ENCODE results near the gene NFE2L1. TPM values are rescaled to one million over a fixed set of nuclear protein-coding genes. Genes with fewer than 3 reads are reported as not detected.

Gene NFE2L1
- total and polyA plus RNA-seq, 9 of the 15 experiments (the other 6 are each of a cell fraction or from before 2014, with no cell fraction given): 2.0 to 68.6 (median 39.7) TPM

GRCh38 chr17:48022901-48023300 is 25.3 kb upstream of the NFE2L1 start (continued):
- no peak for TF ChIP-seq CLOCK (CRISPR knock-in tag; IDR thresholded peaks at IDR 0.05; ENCODE audit: borderline replicate concordance)
- TF ChIP-seq CREB5 (CRISPR knock-in tag; IDR thresholded peaks at IDR 0.05): no peak
- no peak for TF ChIP-seq ZNF511 (CRISPR knock-in tag; IDR thresholded peaks at IDR 0.05)
- TF ChIP-seq ZNF24 (IDR thresholded peaks at IDR 0.05): no peak
- no peak for TF ChIP-seq SP1 (CRISPR knock-in tag; IDR thresholded peaks at IDR 0.05)
- no peak for TF ChIP-seq ZBTB5 (IDR thresholded peaks at IDR 0.05)
- TF ChIP-seq POLR2AphosphoS5 (IDR thresholded peaks at IDR 0.05; ENCODE audit: control insufficient read depth, insufficient read depth, low read depth, low read length): no peak
- TF ChIP-seq CEBPG (CRISPR knock-in tag; IDR thresholded peaks at IDR 0.05): no peak
- TF ChIP-seq CEBPG (tag; conservative IDR thresholded peaks at IDR 0.05 in 1 of 2, IDR thresholded peaks at IDR 0.05 in 1 of 2): no peak
- TF ChIP-seq GTF2A2 (tag; IDR thresholded peaks at IDR 0.05): no peak
- no peak for TF ChIP-seq MEIS2 (IDR thresholded peaks at IDR 0.05; ENCODE audit: partially characterized antibody)
- TF ChIP-seq CBFA2T2 (conservative IDR thresholded peaks at IDR 0.05): no peak
